OCI-LY7 (cell line): Measurements from ENCODE around the gene FTO. TPM values are rescaled to one million over a fixed set of nuclear protein-coding genes. Genes with fewer than 3 reads are reported as not detected.

ENCODE experiments used
- BruUV-seq: library from RNA; stranded (reverse); fragments of 400-500 nt; replicated peaks from 2 replicates; lab custom pipeline; 2021; lab: Mats Ljungman, UMichigan
- CTCF ChIA-PET: fragments of 300-600 bp; sonication (Branson Sonifier 250); formaldehyde crosslinking; loops from one replicate; lab custom pipeline; 2022; ENCODE audit warnings: antibody characterized with exemption; ENCODE audit not compliant: unreplicated experiment; lab: Charles Lee
- POLR2A ChIA-PET: fragments of 300-600 bp; sonication (Branson Sonifier 250); formaldehyde crosslinking; loops from one replicate; lab custom pipeline; 2022; ENCODE audit warnings: antibody characterized with exemption; lab: Charles Lee
- DNase-seq: peaks from one replicate; pipeline ENCODE4 v3.0.0-alpha.2; 2015; ENCODE audit warnings: low spot score
- H2AFZ ChIP-seq: fragments of 200-600 bp; sonication (generic), shearing (Covaris generic); 2 replicates; pipeline ENCODE4 v1.6.1; 2014; ENCODE audit warnings: mild to moderate bottlenecking, antibody characterized with exemption, low read length, moderate library complexity
- H3K27ac ChIP-seq: fragments of 200-600 bp; sonication (generic); 2 replicates; pipeline ENCODE4 v1.5.1; 2014; ENCODE audit warnings: mixed run types, low read depth, mild to moderate bottlenecking, moderate library complexity, low read length, inconsistent platforms; ENCODE audit not compliant: poor library complexity, severe bottlenecking
- H3K36me3 ChIP-seq: fragments of 200-600 bp; sonication (generic); 2 replicates; pipeline ENCODE4 v1.6.1; 2014; ENCODE audit warnings: mild to moderate bottlenecking, antibody characterized with exemption, low read length, moderate library complexity, mixed read lengths; ENCODE audit not compliant: insufficient read depth
- H3K4me1 ChIP-seq: fragments of 200-600 bp; sonication (generic); 2 replicates; pipeline ENCODE4 v1.5.1; 2014; ENCODE audit warnings: mild to moderate bottlenecking, low read length; ENCODE audit not compliant: insufficient read depth, poor library complexity, severe bottlenecking
- H3K4me2 ChIP-seq: fragments of 200-600 bp; sonication (generic); 2 replicates; pipeline ENCODE4 v1.6.1; 2014; ENCODE audit warnings: mild to moderate bottlenecking, low read length
- H3K4me3 ChIP-seq: fragments of 200-600 bp; sonication (generic); 2 replicates; pipeline ENCODE4 v1.5.1; 2014; ENCODE audit warnings: mild to moderate bottlenecking, low read depth, low read length; ENCODE audit not compliant: poor library complexity, severe bottlenecking
- H3K79me2 ChIP-seq: fragments of 200-600 bp; sonication (generic); 2 replicates; pipeline ENCODE4 v1.6.1; 2016; ENCODE audit warnings: low read depth, mild to moderate bottlenecking, low read length, moderate library complexity, mixed read lengths; ENCODE audit not compliant: insufficient read depth
- H3K9me2 ChIP-seq: fragments of 200-600 bp; sonication (generic); 2 replicates; pipeline ENCODE4 v1.6.1; 2016; ENCODE audit warnings: mild to moderate bottlenecking, low read length, mixed read lengths; ENCODE audit not compliant: insufficient read depth
- H3K9me3 ChIP-seq: fragments of 200-600 bp; sonication (generic); 2 replicates; pipeline ENCODE4 v1.6.1; 2014; ENCODE audit warnings: mild to moderate bottlenecking, mixed run types, low read length, mixed read lengths
- H4K20me1 ChIP-seq: fragments of 200-600 bp; sonication (generic); 2 replicates; pipeline ENCODE4 v1.6.1; 2014; ENCODE audit warnings: mild to moderate bottlenecking, antibody characterized with exemption, low read length, moderate library complexity, mixed read lengths; ENCODE audit not compliant: insufficient read depth
- EZH2phosphoT487 ChIP-seq: fragments of 200-600 bp; sonication (generic); IDR thresholded peaks from 2 replicates; pipeline ENCODE4 v1.6.1; 2018; ENCODE audit warnings: low read depth, borderline replicate concordance, mild to moderate bottlenecking, mixed run types, antibody characterized with exemption, low read length, moderate library complexity, mixed read lengths
- intact Hi-C: fragments of 100-400 bp; cut with micrococcal nuclease; formaldehyde crosslinking; loops from one replicate; pipeline ENCODE4 v1.10.0; 2022; ENCODE audit not compliant: unreplicated experiment
- total RNA-seq, 2 experiments: library from RNA; depleted of rRNA in 1 of 2; stranded (reverse); fragments of >200 nt in 1 of 2; shearing (Covaris generic) in 1 of 2; gene quantifications; 2 replicates each; pipeline ENCODE4 v1.2.3, GENCODE V29; 2014 to 2022
- TF ChIP-seq, protein P1 (sequence below): fragments of 200-600 bp; sonication (generic); conservative IDR thresholded peaks from 2 replicates; pipeline ENCODE4 v1.5.1; 2014; ENCODE audit warnings: mild to moderate bottlenecking, antibody characterized with exemption, low read length, moderate library complexity, mixed read lengths

FTO gene
- total RNA-seq, 2 experiments from 2014 or later: 57.1 to 68.0 TPM

GRCh38 chr16:53864819-53865493 is 161.0 kb downstream of the FTO start:
- no peak overlapping the region for H2AFZ ChIP-seq
- intact Hi-C loops: no loop called here
- TF ChIP-seq, protein P1, sequence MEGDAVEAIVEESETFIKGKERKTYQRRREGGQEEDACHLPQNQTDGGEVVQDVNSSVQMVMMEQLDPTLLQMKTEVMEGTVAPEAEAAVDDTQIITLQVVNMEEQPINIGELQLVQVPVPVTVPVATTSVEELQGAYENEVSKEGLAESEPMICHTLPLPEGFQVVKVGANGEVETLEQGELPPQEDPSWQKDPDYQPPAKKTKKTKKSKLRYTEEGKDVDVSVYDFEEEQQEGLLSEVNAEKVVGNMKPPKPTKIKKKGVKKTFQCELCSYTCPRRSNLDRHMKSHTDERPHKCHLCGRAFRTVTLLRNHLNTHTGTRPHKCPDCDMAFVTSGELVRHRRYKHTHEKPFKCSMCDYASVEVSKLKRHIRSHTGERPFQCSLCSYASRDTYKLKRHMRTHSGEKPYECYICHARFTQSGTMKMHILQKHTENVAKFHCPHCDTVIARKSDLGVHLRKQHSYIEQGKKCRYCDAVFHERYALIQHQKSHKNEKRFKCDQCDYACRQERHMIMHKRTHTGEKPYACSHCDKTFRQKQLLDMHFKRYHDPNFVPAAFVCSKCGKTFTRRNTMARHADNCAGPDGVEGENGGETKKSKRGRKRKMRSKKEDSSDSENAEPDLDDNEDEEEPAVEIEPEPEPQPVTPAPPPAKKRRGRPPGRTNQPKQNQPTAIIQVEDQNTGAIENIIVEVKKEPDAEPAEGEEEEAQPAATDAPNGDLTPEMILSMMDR: no peak
- no peak for TF ChIP-seq EZH2phosphoT487
- H3K9me3 ChIP-seq: no peaks in the 10 kb centered on the region
- peaks cover 5% of the 10 kb centered on the region for H3K4me1 ChIP-seq
- no peak overlapping the region for H3K4me2 ChIP-seq
- H3K4me3 ChIP-seq: no peak overlapping the region
- H3K9me2 ChIP-seq: no peaks in the 10 kb centered on the region
- no peaks in the 10 kb centered on the region for H3K79me2 ChIP-seq
- no peak for DNase-seq
- no peaks in the 10 kb centered on the region for H4K20me1 ChIP-seq
- CTCF ChIA-PET: no interaction called here
- no peaks in the 10 kb centered on the region for H3K36me3 ChIP-seq
- no TSS peak for BruUV-seq
- POLR2A ChIA-PET: interaction anchor here (0.9 kb wide), 1 partner anchor 17 kb away, joined by 5 read pairs; no protein-coding TSS in a partner anchor
- no peak overlapping the region for H3K27ac ChIP-seq

DNA sequence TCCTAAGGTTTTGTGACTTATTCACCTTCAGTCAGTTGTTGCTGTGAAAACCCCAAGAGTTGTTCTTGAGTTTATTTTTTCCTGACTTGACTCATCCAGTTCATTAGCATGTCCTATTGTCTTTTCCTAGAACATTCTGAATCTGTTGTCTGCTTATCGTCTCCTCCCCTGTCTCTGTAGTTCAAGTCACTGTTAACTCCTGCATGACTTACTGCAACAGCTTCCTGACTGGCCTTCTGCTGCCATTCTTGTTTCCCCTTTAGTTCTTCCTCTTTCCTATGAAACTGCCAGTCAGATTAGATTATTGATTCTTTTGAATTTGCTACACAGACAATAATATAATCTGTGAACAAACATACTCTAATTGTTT is 161.5 kb downstream of the FTO start:
- no peak for DNase-seq
- POLR2A ChIA-PET: no interaction called here
- peaks cover under 1% of the 10 kb centered on the region; the same call in 1 of the 2 replicates for H3K9me3 ChIP-seq
- CTCF ChIA-PET: no interaction called here
- no peak overlapping the region for H3K4me2 ChIP-seq
- H3K27ac ChIP-seq: no peak overlapping the region
- no TSS peak for BruUV-seq
- no peak overlapping the region for H2AFZ ChIP-seq
- H3K9me2 ChIP-seq: no peaks in the 10 kb centered on the region
- TF ChIP-seq EZH2phosphoT487: no peak
- TF ChIP-seq, protein P1: no peak
- intact Hi-C loops: no loop called here
- H4K20me1 ChIP-seq: no peaks in the 10 kb centered on the region
- H3K4me1 ChIP-seq: peaks cover 5% of the 10 kb centered on the region
- no peaks in the 10 kb centered on the region for H3K79me2 ChIP-seq
- H3K4me3 ChIP-seq: no peak overlapping the region
- no peaks in the 10 kb centered on the region for H3K36me3 ChIP-seq

- POLR2A ChIA-PET: no interaction called here
Measured at GRCh38 chr16:53866520-53866919, 162.6 kb downstream of the FTO start.

More at GRCh38 chr16:53866520-53866919, 162.6 kb downstream of the FTO start:
- H4K20me1 ChIP-seq: no peaks in the 10 kb centered on the region
- no peaks in the 10 kb centered on the region for H3K9me2 ChIP-seq
- CTCF ChIA-PET: no interaction called here
- intact Hi-C loops: no loop called here
- H3K9me3 ChIP-seq: peaks cover 5% of the 10 kb centered on the region; the same call in 1 of the 2 replicates
- BruUV-seq: no TSS peak
- H3K4me1 ChIP-seq: peaks cover 5% of the 10 kb centered on the region
- no peak for TF ChIP-seq EZH2phosphoT487
- TF ChIP-seq, protein P1: no peak
- H3K4me2 ChIP-seq: no peak overlapping the region
- no peaks in the 10 kb centered on the region for H3K79me2 ChIP-seq
- H3K4me3 ChIP-seq: no peak overlapping the region
- no peak overlapping the region for H3K27ac ChIP-seq
- no peak overlapping the region for H2AFZ ChIP-seq
- no peaks in the 10 kb centered on the region for H3K36me3 ChIP-seq
- no peak for DNase-seq
